HFFc6 (cell line): ENCODE measurements around the gene EML6. TPM values are rescaled to one million over a fixed set of nuclear protein-coding genes. Genes with fewer than 3 reads are reported as not detected.

Experiments used
- DNase-seq: peaks from one replicate; pipeline ENCODE4 v3.0.0-alpha.2; 2018
- H3K27ac Mint-ChIP-seq: 2 replicates; pipeline ENCODE4 v1.8.0; 2020; ENCODE audit warnings: mild to moderate bottlenecking, mixed read lengths
- H3K27me3 Mint-ChIP-seq: 2 replicates; pipeline ENCODE4 v1.8.0; 2021; ENCODE audit warnings: mild to moderate bottlenecking, moderate library complexity, mixed read lengths; ENCODE audit not compliant: insufficient read depth
- H3K36me3 Mint-ChIP-seq: 2 replicates; pipeline ENCODE4 v1.8.0; 2021; ENCODE audit warnings: low read depth, mixed read lengths
- H3K4me1 Mint-ChIP-seq: 2 replicates; pipeline ENCODE4 v1.8.0; 2020; ENCODE audit warnings: low read depth, mixed read lengths
- H3K4me3 Mint-ChIP-seq: 2 replicates; pipeline ENCODE4 v1.8.0; 2020; ENCODE audit warnings: mild to moderate bottlenecking, moderate library complexity, mixed read lengths
- H3K9me3 Mint-ChIP-seq: 2 replicates; pipeline ENCODE4 v1.8.0; 2020; ENCODE audit warnings: mild to moderate bottlenecking, mixed read lengths
- CTCF ChIP-seq: fragments of 200-600 bp; sonication (generic); IDR thresholded peaks from 2 replicates; pipeline ENCODE4 v1.5.0; 2021; ENCODE audit warnings: antibody characterized with exemption, mild to moderate bottlenecking
- total RNA-seq, 6 experiments: library from RNA; stranded (reverse); fragmentation: NEBNext Ultra II Directional; extraction: Animal tissue kit (Norgen Biotek cat#: 25700); gene quantifications; 2 replicates in 1 of 6; 3 replicates in 5 of 6; pipeline ENCODE4 v1.2.3, GENCODE V29; 2021

Gene EML6
- total RNA-seq, 6 experiments from 2014 or later: 0.05 to 0.37 (median 0.25) TPM

- no peak for TF ChIP-seq CTCF
- H3K36me3 Mint-ChIP-seq: no peaks in the 10 kb centered on the region
- no peaks in the 10 kb centered on the region for H3K9me3 Mint-ChIP-seq
- H3K27me3 Mint-ChIP-seq: peaks cover 18% of the 10 kb centered on the region
- H3K4me3 Mint-ChIP-seq: no peak overlapping the region
- no peak overlapping the region for H3K27ac Mint-ChIP-seq
- no peak for DNase-seq
- no peaks in the 10 kb centered on the region for H3K4me1 Mint-ChIP-seq
Measured at GRCh38 chr2:54791831-54792230, 68.4 kb downstream of the EML6 start.

- Mint-ChIP-seq H3K9me3 (no peaks in the 10 kb centered on the region), H3K4me3 (no peak overlapping the region)
Measured at GRCh38 chr2:54797307-54797706, 73.8 kb downstream of the EML6 start.

GRCh38 chr2:54801352-54801751 is 77.9 kb downstream of the EML6 start:
- Mint-ChIP-seq H3K4me3 (no peak overlapping the region), H3K27me3 (peaks cover 16% of the 10 kb centered on the region), H3K36me3 (no peaks in the 10 kb centered on the region), H3K27ac (no peak overlapping the region), H3K9me3 (peaks cover 5% of the 10 kb centered on the region; the same call in 1 of the 2 replicates), H3K4me1 (no peaks in the 10 kb centered on the region; the same call in 1 of the 2 replicates)
- no peak for TF ChIP-seq CTCF
- no peak for DNase-seq

More at GRCh38 chr2:54797307-54797706, 73.8 kb downstream of the EML6 start:
- no peak for DNase-seq
- H3K4me1 Mint-ChIP-seq: no peaks in the 10 kb centered on the region
- H3K27me3 Mint-ChIP-seq: peaks cover 19% of the 10 kb centered on the region
- no peak for TF ChIP-seq CTCF
- no peak overlapping the region for H3K27ac Mint-ChIP-seq
- H3K36me3 Mint-ChIP-seq: no peaks in the 10 kb centered on the region

- no peak for DNase-seq
- H3K4me1 Mint-ChIP-seq: no peaks in the 10 kb centered on the region; the same call in 1 of the 2 replicates
Measured at GRCh38 chr2:54803783-54804751, 80.6 kb downstream of the EML6 start.

GRCh38 chr2:54805255-54805654 is 81.8 kb downstream of the EML6 start:
- peaks cover 7% of the 10 kb centered on the region; the same call in 1 of the 2 replicates for H3K4me1 Mint-ChIP-seq
- TF ChIP-seq CTCF: no peak
- H3K27me3 Mint-ChIP-seq: peaks cover 14% of the 10 kb centered on the region
- no peak for DNase-seq
- no peak overlapping the region for H3K27ac Mint-ChIP-seq
- H3K36me3 Mint-ChIP-seq: no peaks in the 10 kb centered on the region
- H3K9me3 Mint-ChIP-seq: peaks cover 5% of the 10 kb centered on the region; the same call in 1 of the 2 replicates
- no peak overlapping the region for H3K4me3 Mint-ChIP-seq

More at GRCh38 chr2:54803783-54804751, 80.6 kb downstream of the EML6 start:
- peaks cover 5% of the 10 kb centered on the region; the same call in 1 of the 2 replicates for H3K9me3 Mint-ChIP-seq
- no peaks in the 10 kb centered on the region for H3K36me3 Mint-ChIP-seq
- H3K27me3 Mint-ChIP-seq: peaks cover 14% of the 10 kb centered on the region
- no peak for TF ChIP-seq CTCF
- no peak overlapping the region for H3K4me3 Mint-ChIP-seq
- H3K27ac Mint-ChIP-seq: no peak overlapping the region
